HG03103 (cell line): Measurements from ENCODE around the gene AAK1.

Experiments used
- ATAC-seq: cut with Tn5 transposase; IDR thresholded peaks from one replicate; pipeline ENCODE4 v1.9.1; 2021; ENCODE audit warnings: low read depth; ENCODE audit not compliant: unreplicated experiment

The AAK1 gene

GRCh38 chr2:69604026-69604678 lies 39.4 kb downstream of the AAK1 start:
- no peak for ATAC-seq

- no peak for ATAC-seq
Measured at GRCh38 chr2:69603146-69603743, 40.3 kb downstream of the AAK1 start.

- no peak for ATAC-seq
Measured at GRCh38 chr2:69601179-69601612, 42.3 kb downstream of the AAK1 start.

GRCh38 chr2:69600425-69600824 lies 43.1 kb downstream of the AAK1 start:
- ATAC-seq, result no peak

GRCh38 chr2:69597843-69598610 lies 45.5 kb downstream of the AAK1 start:
- no peak for ATAC-seq

GRCh38 chr2:69597105-69597504 lies 46.4 kb downstream of the AAK1 start:
- no peak for ATAC-seq

- ATAC-seq, result no peak
Measured at GRCh38 chr2:69594341-69594740, 49.2 kb downstream of the AAK1 start.

- ATAC-seq, result no peak
Measured at GRCh38 chr2:69592511-69592910, 51.0 kb downstream of the AAK1 start.

- no peak for ATAC-seq
Measured at GRCh38 chr2:69589973-69590652, 53.4 kb downstream of the AAK1 start.

GRCh38 chr2:69588945-69589344 lies 54.6 kb downstream of the AAK1 start:
- ATAC-seq, result no peak

GRCh38 chr2:69588403-69588802 lies 55.1 kb downstream of the AAK1 start:
- no peak for ATAC-seq

- no peak for ATAC-seq
Measured at GRCh38 chr2:69585855-69586555, 57.5 kb downstream of the AAK1 start.

- no peak for ATAC-seq
Measured at GRCh38 chr2:69584127-69584889, 59.2 kb downstream of the AAK1 start.

- ATAC-seq, result no peak
Measured at GRCh38 chr2:69583321-69583833, 60.2 kb downstream of the AAK1 start.

- no peak for ATAC-seq
Measured at GRCh38 chr2:69582582-69583176, 60.9 kb downstream of the AAK1 start.

GRCh38 chr2:69581774-69582581 lies 61.6 kb downstream of the AAK1 start:
- ATAC-seq, result no peak

GRCh38 chr2:69580486-69580885 lies 63.1 kb downstream of the AAK1 start:
- no peak for ATAC-seq

GRCh38 chr2:69579536-69579935 lies 64.0 kb downstream of the AAK1 start:
- no peak for ATAC-seq

- ATAC-seq, result no peak
Measured at GRCh38 chr2:69578198-69578540, 65.4 kb downstream of the AAK1 start.
